ENCODE results near the gene TSTD2.

The TSTD2 gene

GRCh38 chr9:97564291-97565175, 68.6 kb downstream of the TSTD2 start:
- no peak for DNase-seq (ENCODE audit: low read depth, low spot score)

- DNase-seq (ENCODE audit: low read depth, low spot score) = no peak
These were observed 69.6 kb downstream of the TSTD2 start for GRCh38 chr9:97563458-97564135.

- DNase-seq (ENCODE audit: low read depth, low spot score) = no peak
These were observed 70.6 kb downstream of the TSTD2 start for GRCh38 chr9:97562542-97562941.

GRCh38 chr9:97561501-97561900, 71.7 kb downstream of the TSTD2 start:
- no peak for DNase-seq (ENCODE audit: low read depth, low spot score)

- DNase-seq (ENCODE audit: low read depth, low spot score) = no peak
These were observed 72.3 kb downstream of the TSTD2 start for GRCh38 chr9:97560851-97561250.

- no peak for DNase-seq (ENCODE audit: low read depth, low spot score)
These were observed 73.0 kb downstream of the TSTD2 start for GRCh38 chr9:97560154-97560553.

GRCh38 chr9:97559111-97559514, 74.1 kb downstream of the TSTD2 start:
- DNase-seq (ENCODE audit: low read depth, low spot score) = no peak

- no peak for DNase-seq (ENCODE audit: low read depth, low spot score)
These were observed 74.5 kb downstream of the TSTD2 start for GRCh38 chr9:97558701-97559101.

- DNase-seq (ENCODE audit: low read depth, low spot score) = no peak
These were observed 75.5 kb downstream of the TSTD2 start for GRCh38 chr9:97557606-97558095.

- no peak for DNase-seq (ENCODE audit: low read depth, low spot score)
These were observed 76.2 kb downstream of the TSTD2 start for GRCh38 chr9:97556721-97557605.

GRCh38 chr9:97556036-97556720, 77.0 kb downstream of the TSTD2 start:
- DNase-seq (ENCODE audit: low read depth, low spot score) = no peak

- DNase-seq (ENCODE audit: low read depth, low spot score) = no peak
These were observed 78.0 kb downstream of the TSTD2 start for GRCh38 chr9:97555164-97555563.

GRCh38 chr9:97554566-97555075, 78.5 kb downstream of the TSTD2 start:
- no peak for DNase-seq (ENCODE audit: low read depth, low spot score)

GRCh38 chr9:97553841-97554240, 79.3 kb downstream of the TSTD2 start:
- DNase-seq (ENCODE audit: low read depth, low spot score) = no peak

GRCh38 chr9:97553141-97553540, 80.0 kb downstream of the TSTD2 start:
- DNase-seq (ENCODE audit: low read depth, low spot score) = no peak

GRCh38 chr9:97551308-97551707, 81.9 kb downstream of the TSTD2 start:
- no peak for DNase-seq (ENCODE audit: low read depth, low spot score)

GRCh38 chr9:97550386-97550785, 82.8 kb downstream of the TSTD2 start:
- DNase-seq (ENCODE audit: low read depth, low spot score) = no peak
